ENCODE measurements around the gene ACSL6. TPM values are rescaled to one million over a fixed set of nuclear protein-coding genes. Genes with fewer than 3 reads are reported as not detected.
A peak's percentile ranks its signal among the peaks of the same experiment; 100 is the strongest.

ACSL6 gene
- total and polyA plus RNA-seq, 2 donors (not counting 1 experiment from before 2014, with no cell fraction given) = 0.02 to 0.33 TPM

- Histone ChIP-seq H3K4me2 (ENCODE audit: extremely low read depth, insufficient read depth, low read length) (no peak overlapping the region), H4K20me1 (ENCODE audit: control insufficient read depth, extremely low read depth, insufficient read depth, low read length) (no peaks in the 10 kb centered on the region), H3K9ac (ENCODE audit: insufficient read depth, low read length) (no peak overlapping the region), H3K9me3 (ENCODE audit: control insufficient read depth, insufficient read depth, low read depth, low read length) (no peaks in the 10 kb centered on the region), H3K4me1 (ENCODE audit: control insufficient read depth, extremely low read depth, insufficient read depth, low read length) (no peaks in the 10 kb centered on the region), H3K36me3 (ENCODE audit: control insufficient read depth, insufficient read depth, low read length) (no peaks in the 10 kb centered on the region), H2AFZ (ENCODE audit: low read length) (no peak overlapping the region), H3K27ac (ENCODE audit: insufficient read depth, low read length) (no peak overlapping the region), H3K79me2 (ENCODE audit: control insufficient read depth, insufficient read depth, low read length) (no peaks in the 10 kb centered on the region), H3K27me3 (ENCODE audit: control insufficient read depth, insufficient read depth, low read length) (peaks cover 30% of the 10 kb centered on the region), H3K4me3 (replicated peaks in 1 of 4; ENCODE audit: control extremely low read depth in 1 of 4, insufficient read depth in 1 of 4, low read depth in 3 of 4, low read length in 4 of 4) (no peak overlapping the region)
- TF ChIP-seq EZH2 (IDR thresholded peaks at IDR 0.05; ENCODE audit: low read length, missing control alignments) (no peak), CTCF (conservative IDR thresholded peaks at IDR 0.05 in 1 of 2, IDR thresholded peaks at IDR 0.05 in 1 of 2; ENCODE audit: low read depth in 1 of 2, low read length in 2 of 2) (no peak)
- no peak for DNase-seq (ENCODE audit: low read depth in 2 of 2)
These were observed 2.3 kb downstream of the ACSL6 start for GRCh38 chr5:132008961-132009680.

- DNase-seq (ENCODE audit: low read depth in 2 of 2) = no peak
- TF ChIP-seq EZH2 (IDR thresholded peaks at IDR 0.05; ENCODE audit: low read length, missing control alignments) (no peak), CTCF (conservative IDR thresholded peaks at IDR 0.05 in 1 of 2, IDR thresholded peaks at IDR 0.05 in 1 of 2; ENCODE audit: low read depth in 1 of 2, low read length in 2 of 2) (no peak)
- H2AFZ ChIP-seq (ENCODE audit: low read length) = no peak overlapping the region
These were observed 3.3 kb downstream of the ACSL6 start for GRCh38 chr5:132008163-132008473.

GRCh38 chr5:132007399-132008162, 3.9 kb downstream of the ACSL6 start:
- no peak overlapping the region for H3K4me3 ChIP-seq (replicated peaks in 1 of 4; ENCODE audit: control extremely low read depth in 1 of 4, insufficient read depth in 1 of 4, low read depth in 3 of 4, low read length in 4 of 4)

More at GRCh38 chr5:132008163-132008473, 3.3 kb downstream of the ACSL6 start:
- H3K79me2 ChIP-seq (ENCODE audit: control insufficient read depth, insufficient read depth, low read length) = no peaks in the 10 kb centered on the region
- no peaks in the 10 kb centered on the region for H3K9me3 ChIP-seq (ENCODE audit: control insufficient read depth, insufficient read depth, low read depth, low read length)
- H4K20me1 ChIP-seq (ENCODE audit: control insufficient read depth, extremely low read depth, insufficient read depth, low read length) = no peaks in the 10 kb centered on the region
- H3K36me3 ChIP-seq (ENCODE audit: control insufficient read depth, insufficient read depth, low read length) = no peaks in the 10 kb centered on the region
- no peak overlapping the region for H3K4me2 ChIP-seq (ENCODE audit: extremely low read depth, insufficient read depth, low read length)
- H3K27ac ChIP-seq (ENCODE audit: insufficient read depth, low read length) = no peak overlapping the region
- no peak overlapping the region for H3K4me3 ChIP-seq (replicated peaks in 1 of 4; ENCODE audit: control extremely low read depth in 1 of 4, insufficient read depth in 1 of 4, low read depth in 3 of 4, low read length in 4 of 4)
- H3K27me3 ChIP-seq (ENCODE audit: control insufficient read depth, insufficient read depth, low read length) = peaks cover 27% of the 10 kb centered on the region
- no peak overlapping the region for H3K9ac ChIP-seq (ENCODE audit: insufficient read depth, low read length)
- no peaks in the 10 kb centered on the region for H3K4me1 ChIP-seq (ENCODE audit: control insufficient read depth, extremely low read depth, insufficient read depth, low read length)

More at GRCh38 chr5:132007399-132008162, 3.9 kb downstream of the ACSL6 start:
- H3K4me1 ChIP-seq (ENCODE audit: control insufficient read depth, extremely low read depth, insufficient read depth, low read length) = no peaks in the 10 kb centered on the region
- H3K9me3 ChIP-seq (ENCODE audit: control insufficient read depth, insufficient read depth, low read depth, low read length) = no peaks in the 10 kb centered on the region
- TF ChIP-seq EZH2 (IDR thresholded peaks at IDR 0.05; ENCODE audit: low read length, missing control alignments) = no peak
- TF ChIP-seq CTCF (conservative IDR thresholded peaks at IDR 0.05 in 1 of 2, IDR thresholded peaks at IDR 0.05 in 1 of 2; ENCODE audit: low read depth in 1 of 2, low read length in 2 of 2) = peak; percentile 72 to 82
- H4K20me1 ChIP-seq (ENCODE audit: control insufficient read depth, extremely low read depth, insufficient read depth, low read length) = no peaks in the 10 kb centered on the region
- H3K36me3 ChIP-seq (ENCODE audit: control insufficient read depth, insufficient read depth, low read length) = no peaks in the 10 kb centered on the region
- no peaks in the 10 kb centered on the region for H3K79me2 ChIP-seq (ENCODE audit: control insufficient read depth, insufficient read depth, low read length)
- H3K27me3 ChIP-seq (ENCODE audit: control insufficient read depth, insufficient read depth, low read length) = peaks cover 22% of the 10 kb centered on the region
- no peak overlapping the region for H3K27ac ChIP-seq (ENCODE audit: insufficient read depth, low read length)
- no peak overlapping the region for H3K4me2 ChIP-seq (ENCODE audit: extremely low read depth, insufficient read depth, low read length)
- H2AFZ ChIP-seq (ENCODE audit: low read length) = no peak overlapping the region
- peak; percentile 68 to 84 for DNase-seq (ENCODE audit: low read depth in 2 of 2)
- no peak overlapping the region for H3K9ac ChIP-seq (ENCODE audit: insufficient read depth, low read length)
